ENCODE data around the gene CTSL. TPM values are rescaled to one million over a fixed set of nuclear protein-coding genes. Genes with fewer than 3 reads are reported as not detected.

Gene CTSL
- total and polyA plus RNA-seq, 2 of the 13 experiments (the other 11 are each of a cell fraction or from before 2014, with no cell fraction given): 78.1 to 113 TPM

GRCh38 chr9:87741326-87741725 lies 15.4 kb downstream of the CTSL start:
- in situ Hi-C loops (cut with HindIII; ENCODE audit: extremely low pct_ligation_motif_present, low pct_unique_long_range_greater_than_20kb): no loop called here
- CTCF ChIA-PET (ENCODE audit: low intra/inter-chr PET ratio, low total read pairs): no interaction called here

GRCh38 chr9:87741891-87742290 lies 16.0 kb downstream of the CTSL start:
- BruUV-seq (replicated peaks): no TSS peak
- DNase-seq (ENCODE audit: low spot score) (no peak), ATAC-seq (no peak), FAIRE-seq (no peak)
- H3K4me3 ChIP-seq (replicated peaks in 1 of 3; ENCODE audit: insufficient read depth in 1 of 3, low read depth in 2 of 3, low read length in 3 of 3): no peak overlapping the region
- WGBS (ENCODE audit: low lambda C conversion rate): 2% methylated on average over 5 of the region's 5 CpGs
- no peak overlapping the region for H3K27ac ChIP-seq (ENCODE audit: extremely low read length, insufficient read depth, low read length)
- no peaks in the 10 kb centered on the region for H3K79me2 ChIP-seq (ENCODE audit: insufficient read depth, low read length)
- CTCF ChIA-PET (ENCODE audit: low intra/inter-chr PET ratio, low total read pairs): no interaction called here
- POLR2A ChIA-PET: no interaction called here
- intact Hi-C loops (cut with micrococcal nuclease; ENCODE audit: unreplicated experiment): no loop called here
- H3K36me3 ChIP-seq (replicated peaks in 1 of 2; ENCODE audit: control insufficient read depth in 1 of 2, insufficient read depth in 2 of 2, low read length in 2 of 2): no peaks in the 10 kb centered on the region
- in situ Hi-C loops (cut with HindIII; ENCODE audit: extremely low pct_ligation_motif_present, low pct_unique_long_range_greater_than_20kb): no loop called here
- H3K27me3 ChIP-seq (ENCODE audit: control insufficient read depth in 1 of 2, insufficient read depth in 2 of 2, low read length in 2 of 2): no peaks in the 10 kb centered on the region
- H3K9me3 ChIP-seq (ENCODE audit: low read length): peaks cover 9% of the 10 kb centered on the region
- no peaks in the 10 kb centered on the region for H3K4me1 ChIP-seq (ENCODE audit: insufficient read depth, low read length)
- no peak overlapping the region for H3K4me2 ChIP-seq (ENCODE audit: low read depth, low read length)
- no peaks in the 10 kb centered on the region for H4K20me1 ChIP-seq (ENCODE audit: insufficient read depth, low read length)
- no peak overlapping the region for H2AFZ ChIP-seq (ENCODE audit: low read length)
- no peak overlapping the region for H3K9ac ChIP-seq (ENCODE audit: insufficient read depth, low read depth, low read length)
- TF ChIP-seq ARID4A (CRISPR knock-in tag; IDR thresholded peaks at IDR 0.05; ENCODE audit: borderline replicate concordance) (no peak), ZSCAN20 (CRISPR knock-in tag; IDR thresholded peaks at IDR 0.05; ENCODE audit: borderline replicate concordance) (no peak), ZNF382 (CRISPR knock-in tag; IDR thresholded peaks at IDR 0.05; ENCODE audit: borderline replicate concordance) (no peak), ZMAT3 (CRISPR knock-in tag; conservative IDR thresholded peaks at IDR 0.05) (no peak), MLXIP (CRISPR knock-in tag; IDR thresholded peaks at IDR 0.05; ENCODE audit: borderline replicate concordance) (no peak)

More at GRCh38 chr9:87741326-87741725, 15.4 kb downstream of the CTSL start:
- WGBS (ENCODE audit: low lambda C conversion rate): 31% methylated on average over 4 of the region's 4 CpGs
- no peak overlapping the region for H3K27ac ChIP-seq (ENCODE audit: extremely low read length, insufficient read depth, low read length)
- no peaks in the 10 kb centered on the region for H3K36me3 ChIP-seq (replicated peaks in 1 of 2; ENCODE audit: control insufficient read depth in 1 of 2, insufficient read depth in 2 of 2, low read length in 2 of 2)
- H3K4me1 ChIP-seq (ENCODE audit: insufficient read depth, low read length): no peaks in the 10 kb centered on the region
- no peak overlapping the region for H2AFZ ChIP-seq (ENCODE audit: low read length)
- peaks cover 9% of the 10 kb centered on the region for H3K9me3 ChIP-seq (ENCODE audit: low read length)
- POLR2A ChIA-PET: no interaction called here
- ATAC-seq (no peak), FAIRE-seq (no peak), DNase-seq (ENCODE audit: low spot score) (no peak)
- no peak overlapping the region for H3K9ac ChIP-seq (ENCODE audit: insufficient read depth, low read depth, low read length)
- no peaks in the 10 kb centered on the region for H3K27me3 ChIP-seq (ENCODE audit: control insufficient read depth in 1 of 2, insufficient read depth in 2 of 2, low read length in 2 of 2)
- TF ChIP-seq NFKBIZ (CRISPR knock-in tag; IDR thresholded peaks at IDR 0.05) (no peak), TBL1XR1 (IDR thresholded peaks at IDR 0.05; ENCODE audit: borderline replicate concordance, low read length, partially characterized antibody) (no peak), ZBTB1 (CRISPR knock-in tag; IDR thresholded peaks at IDR 0.05; ENCODE audit: borderline replicate concordance) (no peak), ZFP91 (CRISPR knock-in tag; IDR thresholded peaks at IDR 0.05; ENCODE audit: borderline replicate concordance) (no peak)
- H4K20me1 ChIP-seq (ENCODE audit: insufficient read depth, low read length): no peaks in the 10 kb centered on the region
- no TSS peak for BruUV-seq (replicated peaks)
- H3K4me2 ChIP-seq (ENCODE audit: low read depth, low read length): no peak overlapping the region
- H3K79me2 ChIP-seq (ENCODE audit: insufficient read depth, low read length): no peaks in the 10 kb centered on the region
- no peak overlapping the region for H3K4me3 ChIP-seq (replicated peaks in 1 of 3; ENCODE audit: insufficient read depth in 1 of 3, low read depth in 2 of 3, low read length in 3 of 3)
- intact Hi-C loops (cut with micrococcal nuclease; ENCODE audit: unreplicated experiment): no loop called here
